Bronchial epithelial cell (primary cell): ENCODE measurements around the gene B3GAT1. TPM values are rescaled to one million over a fixed set of nuclear protein-coding genes. Genes with fewer than 3 reads are reported as not detected.

Source experiments
- DNase-seq: peaks from one replicate; pipeline ENCODE4 v3.0.0-alpha.2; 2010; ENCODE audit warnings: low read depth
- FAIRE-seq: peaks from 2 replicates; lab custom pipeline; 2011; peaks lifted over from hg19 to GRCh38; lab: Jason Lieb, UNC
- H3K27me3 ChIP-seq: 2 replicates; pipeline ENCODE4 v1.5.1; 2011; ENCODE audit warnings: low read length; ENCODE audit not compliant: control insufficient read depth, insufficient read depth
- H3K36me3 ChIP-seq: 2 replicates; pipeline ENCODE4 v1.5.1; 2011; ENCODE audit warnings: low read length; ENCODE audit not compliant: control insufficient read depth, insufficient read depth
- H3K4me3 ChIP-seq: 2 replicates; pipeline ENCODE4 v1.5.1; 2011; ENCODE audit warnings: mild to moderate bottlenecking, low read depth, low read length, control low read depth
- total RNA-seq: library from RNA; depleted of rRNA; stranded (reverse); fragments of >200 nt; gene quantifications from 2 replicates; pipeline ENCODE4 v1.2.1, GENCODE V29; 2014
- TF ChIP-seq, protein P1 (sequence below): IDR thresholded peaks from 2 replicates; pipeline ENCODE4 v1.5.1; 2011; ENCODE audit warnings: mild to moderate bottlenecking, moderate library complexity, low read length, control low read depth, inconsistent platforms; ENCODE audit not compliant: insufficient read depth, severe bottlenecking

The B3GAT1 gene
- total RNA-seq, 1 donor from 2014 or later = under 0.01 TPM

DNA sequence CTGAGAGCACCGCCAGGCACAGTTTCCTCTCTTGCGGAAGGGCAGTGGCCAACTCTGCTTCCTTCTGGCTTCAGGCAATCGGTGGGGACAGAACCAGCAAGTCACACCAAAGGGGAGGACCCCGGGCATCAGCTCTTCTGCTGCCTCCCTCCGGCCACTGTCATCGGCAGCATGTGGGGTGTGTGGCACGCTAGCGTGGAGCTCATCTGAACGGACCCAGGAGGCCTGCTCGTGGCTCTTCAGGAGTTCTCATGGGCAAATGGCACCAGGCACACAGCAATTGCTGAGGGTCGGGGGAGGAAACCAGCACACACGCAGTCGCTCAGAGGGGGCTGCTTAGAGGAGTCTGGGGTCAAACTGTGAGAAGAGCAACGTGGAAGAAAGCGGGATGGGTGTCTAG, 26.9 kb downstream of the B3GAT1 start:
- TF ChIP-seq, protein P1, sequence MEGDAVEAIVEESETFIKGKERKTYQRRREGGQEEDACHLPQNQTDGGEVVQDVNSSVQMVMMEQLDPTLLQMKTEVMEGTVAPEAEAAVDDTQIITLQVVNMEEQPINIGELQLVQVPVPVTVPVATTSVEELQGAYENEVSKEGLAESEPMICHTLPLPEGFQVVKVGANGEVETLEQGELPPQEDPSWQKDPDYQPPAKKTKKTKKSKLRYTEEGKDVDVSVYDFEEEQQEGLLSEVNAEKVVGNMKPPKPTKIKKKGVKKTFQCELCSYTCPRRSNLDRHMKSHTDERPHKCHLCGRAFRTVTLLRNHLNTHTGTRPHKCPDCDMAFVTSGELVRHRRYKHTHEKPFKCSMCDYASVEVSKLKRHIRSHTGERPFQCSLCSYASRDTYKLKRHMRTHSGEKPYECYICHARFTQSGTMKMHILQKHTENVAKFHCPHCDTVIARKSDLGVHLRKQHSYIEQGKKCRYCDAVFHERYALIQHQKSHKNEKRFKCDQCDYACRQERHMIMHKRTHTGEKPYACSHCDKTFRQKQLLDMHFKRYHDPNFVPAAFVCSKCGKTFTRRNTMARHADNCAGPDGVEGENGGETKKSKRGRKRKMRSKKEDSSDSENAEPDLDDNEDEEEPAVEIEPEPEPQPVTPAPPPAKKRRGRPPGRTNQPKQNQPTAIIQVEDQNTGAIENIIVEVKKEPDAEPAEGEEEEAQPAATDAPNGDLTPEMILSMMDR = no peak
- Histone ChIP-seq H3K36me3 (no peaks in the 10 kb centered on the region), H3K27me3 (no peaks in the 10 kb centered on the region), H3K4me3 (no peak overlapping the region)
- FAIRE-seq (no peak), DNase-seq (no peak)

DNA sequence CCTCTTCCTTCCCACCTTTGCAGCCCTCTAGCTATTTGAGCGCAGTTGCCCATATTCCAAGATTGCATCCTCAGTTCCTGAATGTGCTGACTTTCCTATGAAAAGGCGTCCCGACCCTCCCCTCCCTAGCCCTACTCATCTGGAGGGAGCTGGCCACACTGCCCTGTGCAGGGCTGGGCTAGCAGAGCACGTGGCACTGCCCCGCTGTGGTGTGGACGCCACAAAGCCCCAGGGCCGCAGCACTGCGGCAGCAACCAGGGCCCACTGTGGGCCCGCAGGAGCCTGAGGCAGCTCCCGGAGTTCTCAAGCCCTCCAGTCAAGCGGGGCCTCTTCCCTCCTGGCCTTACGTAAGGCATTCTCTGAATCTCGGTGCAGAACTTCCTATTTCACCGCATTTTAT, 27.6 kb downstream of the B3GAT1 start:
- DNase-seq (no peak), FAIRE-seq (no peak)
- Histone ChIP-seq H3K36me3 (no peaks in the 10 kb centered on the region), H3K27me3 (no peaks in the 10 kb centered on the region), H3K4me3 (no peak overlapping the region)
- TF ChIP-seq, protein P1 = no peak

DNA sequence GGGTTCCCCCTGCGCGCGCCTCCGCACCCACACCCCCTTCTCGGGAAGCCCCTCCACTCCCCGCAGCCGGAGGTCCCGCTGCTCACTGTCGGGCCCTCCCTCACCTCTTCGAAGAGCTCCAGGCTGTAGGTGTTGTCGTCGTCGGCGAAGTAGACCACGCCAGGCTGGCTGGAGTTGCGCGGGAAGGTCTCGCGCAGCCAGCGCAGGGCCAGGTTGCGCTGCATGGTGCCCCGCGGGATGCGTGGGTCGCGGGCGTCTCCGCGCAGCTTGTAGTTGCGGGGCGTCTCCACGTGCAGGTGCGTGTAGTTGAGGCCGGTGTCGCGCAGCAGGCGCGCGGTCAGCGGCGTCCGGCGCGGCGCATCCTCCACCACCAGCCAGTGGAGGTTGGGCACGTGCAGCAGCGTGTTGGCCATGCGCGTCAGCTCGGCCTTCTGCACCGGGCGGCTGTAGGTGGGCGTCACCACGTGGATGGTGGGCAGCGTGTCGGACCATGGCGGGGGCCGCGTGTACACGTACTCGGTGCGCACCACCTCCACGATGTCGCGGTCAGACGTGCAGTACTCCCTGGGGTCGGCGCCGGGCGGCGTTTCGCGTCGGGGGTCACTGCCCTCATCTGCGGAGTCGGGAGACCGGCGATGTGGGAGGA, 28.3 kb downstream of the B3GAT1 start:
- no peaks in the 10 kb centered on the region for H3K27me3 ChIP-seq
- H3K4me3 ChIP-seq = no peak overlapping the region
- DNase-seq (no peak), FAIRE-seq (no peak)
- TF ChIP-seq, protein P1 = no peak
- no peaks in the 10 kb centered on the region for H3K36me3 ChIP-seq

DNA sequence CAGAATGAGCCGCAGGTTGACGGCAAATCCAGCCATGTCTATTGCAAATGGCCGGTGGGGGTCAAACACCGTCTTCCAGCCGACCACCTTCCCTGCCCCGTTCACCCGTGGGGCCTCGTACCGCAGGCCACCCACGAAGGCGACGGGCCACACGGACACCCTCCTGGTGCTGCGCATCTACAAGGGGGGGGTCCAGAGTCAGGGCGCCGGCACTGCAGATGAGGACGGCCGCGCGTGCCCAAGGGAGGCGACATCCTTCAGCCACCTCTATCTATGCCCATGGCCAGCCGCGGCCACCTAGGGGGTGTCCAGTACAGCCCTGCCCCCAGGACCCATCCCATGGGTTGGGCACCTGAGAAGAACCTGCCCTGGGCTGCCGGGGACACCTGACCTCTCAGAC, 29.2 kb downstream of the B3GAT1 start:
- TF ChIP-seq, protein P1 = no peak
- H3K36me3 ChIP-seq = no peaks in the 10 kb centered on the region
- H3K27me3 ChIP-seq = no peaks in the 10 kb centered on the region
- H3K4me3 ChIP-seq = no peak overlapping the region
- no peak for FAIRE-seq
- DNase-seq = no peak

DNA sequence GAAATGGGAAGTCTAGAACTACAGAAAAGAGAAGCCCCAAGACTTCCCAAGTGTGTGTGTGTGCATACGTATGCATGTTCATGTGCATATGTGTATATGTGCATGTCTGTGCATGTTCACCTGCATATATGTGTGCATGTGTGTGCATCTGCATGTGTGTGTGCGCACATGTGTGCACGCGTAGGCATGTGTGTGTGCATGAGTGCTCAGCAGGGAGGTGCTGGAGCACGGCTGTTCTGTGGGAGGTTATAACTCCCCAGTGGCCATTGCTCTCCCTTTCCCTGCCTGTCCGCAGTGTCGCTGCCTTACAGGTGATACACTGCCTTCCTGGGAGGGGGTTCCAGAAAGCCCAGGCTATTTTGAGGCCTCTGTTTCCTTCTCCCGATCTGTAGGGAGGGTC, 29.8 kb downstream of the B3GAT1 start:
- Histone ChIP-seq H3K4me3 (no peak overlapping the region), H3K27me3 (no peaks in the 10 kb centered on the region), H3K36me3 (no peaks in the 10 kb centered on the region)
- TF ChIP-seq, protein P1 = no peak
- DNase-seq (no peak), FAIRE-seq (no peak)

DNA sequence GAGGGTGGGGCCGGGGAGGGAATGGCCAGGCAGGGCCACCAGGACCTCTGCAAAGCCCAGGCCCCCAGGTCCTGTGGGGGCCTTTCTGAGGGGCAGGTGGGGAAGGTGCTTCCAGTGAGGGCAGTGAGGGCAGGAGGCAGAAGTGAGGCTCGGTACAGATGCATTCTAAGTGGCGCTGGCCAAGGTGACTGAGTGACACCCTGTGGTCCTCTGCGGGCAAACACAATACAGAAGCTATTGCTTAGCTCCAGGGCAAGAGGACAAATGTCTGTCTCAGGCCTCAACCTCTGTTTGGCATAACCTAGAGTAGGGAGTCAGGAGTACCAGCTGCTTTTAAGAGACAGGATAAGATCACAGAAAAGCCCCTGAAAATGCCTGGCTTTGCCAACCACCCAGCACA, 31.3 kb downstream of the B3GAT1 start:
- no peak for FAIRE-seq
- TF ChIP-seq, protein P1 = no peak
- no peak for DNase-seq
- Histone ChIP-seq H3K36me3 (no peaks in the 10 kb centered on the region), H3K27me3 (no peaks in the 10 kb centered on the region), H3K4me3 (no peak overlapping the region)
